ENCODE results near the gene TSSC4. TPM values are rescaled to one million over a fixed set of nuclear protein-coding genes. Genes with fewer than 3 reads are reported as not detected.

The TSSC4 gene
- total and polyA plus RNA-seq, 7 donors = 43.7 to 60.1 (median 49.6) TPM

DNA sequence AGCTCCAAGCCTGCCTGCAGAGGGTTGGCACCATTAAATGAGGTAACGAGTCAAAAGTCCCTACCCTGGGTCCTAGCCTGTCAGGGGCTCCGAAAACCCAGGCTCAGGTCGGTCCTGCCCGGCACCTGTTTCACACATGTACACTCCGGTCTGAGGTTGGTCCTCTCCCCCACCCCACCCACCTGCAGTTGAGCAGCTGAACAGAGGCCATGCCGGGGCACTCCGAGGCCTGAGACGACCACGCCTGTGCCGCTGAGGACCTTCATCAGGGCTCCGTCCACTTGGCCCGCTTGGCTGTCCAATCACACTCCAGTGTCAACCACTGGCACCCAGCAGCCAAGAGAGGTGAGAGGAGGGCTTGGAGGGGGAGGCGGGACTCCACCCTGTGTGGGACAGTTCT lies 1.6 kb downstream of the TSSC4 start:
- peak overlapping the region in 1 of 4 donors; percentile 88 for H3K4me3 ChIP-seq
- 87 to 92% methylated on average over 13 of the region's 13 CpGs for WGBS, 2 donors
- peak overlapping the region in 1 of 4 donors; percentile 99 for H3K27ac ChIP-seq
- intact Hi-C loops (cut with DNase I) = loop anchor here (5.0 to 10.0 kb wide), 3 partner anchors 95 to 647 kb away; partner anchors contain the start of gene IFITM10
- DNase-seq = no peak
- H3K27me3 ChIP-seq = no peaks in the 10 kb centered on the region
- H3K9me3 ChIP-seq = no peaks in the 10 kb centered on the region
- peaks cover 12 to 47% (median 26%) of the 10 kb centered on the region in 4 donors for H3K36me3 ChIP-seq
- TF ChIP-seq, protein P1, sequence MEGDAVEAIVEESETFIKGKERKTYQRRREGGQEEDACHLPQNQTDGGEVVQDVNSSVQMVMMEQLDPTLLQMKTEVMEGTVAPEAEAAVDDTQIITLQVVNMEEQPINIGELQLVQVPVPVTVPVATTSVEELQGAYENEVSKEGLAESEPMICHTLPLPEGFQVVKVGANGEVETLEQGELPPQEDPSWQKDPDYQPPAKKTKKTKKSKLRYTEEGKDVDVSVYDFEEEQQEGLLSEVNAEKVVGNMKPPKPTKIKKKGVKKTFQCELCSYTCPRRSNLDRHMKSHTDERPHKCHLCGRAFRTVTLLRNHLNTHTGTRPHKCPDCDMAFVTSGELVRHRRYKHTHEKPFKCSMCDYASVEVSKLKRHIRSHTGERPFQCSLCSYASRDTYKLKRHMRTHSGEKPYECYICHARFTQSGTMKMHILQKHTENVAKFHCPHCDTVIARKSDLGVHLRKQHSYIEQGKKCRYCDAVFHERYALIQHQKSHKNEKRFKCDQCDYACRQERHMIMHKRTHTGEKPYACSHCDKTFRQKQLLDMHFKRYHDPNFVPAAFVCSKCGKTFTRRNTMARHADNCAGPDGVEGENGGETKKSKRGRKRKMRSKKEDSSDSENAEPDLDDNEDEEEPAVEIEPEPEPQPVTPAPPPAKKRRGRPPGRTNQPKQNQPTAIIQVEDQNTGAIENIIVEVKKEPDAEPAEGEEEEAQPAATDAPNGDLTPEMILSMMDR (IDR thresholded peaks at IDR 0.05) = no peak
- no peak for TF ChIP-seq EP300 (IDR thresholded peaks at IDR 0.05)
- TF ChIP-seq POLR2AphosphoS5 (IDR thresholded peaks at IDR 0.05) = no peak
- no peak for TF ChIP-seq POLR2A (IDR thresholded peaks at IDR 0.05)
- H3K4me1 ChIP-seq = peaks cover 0 to 31% (median 28%) of the 10 kb centered on the region in 4 donors

DNA sequence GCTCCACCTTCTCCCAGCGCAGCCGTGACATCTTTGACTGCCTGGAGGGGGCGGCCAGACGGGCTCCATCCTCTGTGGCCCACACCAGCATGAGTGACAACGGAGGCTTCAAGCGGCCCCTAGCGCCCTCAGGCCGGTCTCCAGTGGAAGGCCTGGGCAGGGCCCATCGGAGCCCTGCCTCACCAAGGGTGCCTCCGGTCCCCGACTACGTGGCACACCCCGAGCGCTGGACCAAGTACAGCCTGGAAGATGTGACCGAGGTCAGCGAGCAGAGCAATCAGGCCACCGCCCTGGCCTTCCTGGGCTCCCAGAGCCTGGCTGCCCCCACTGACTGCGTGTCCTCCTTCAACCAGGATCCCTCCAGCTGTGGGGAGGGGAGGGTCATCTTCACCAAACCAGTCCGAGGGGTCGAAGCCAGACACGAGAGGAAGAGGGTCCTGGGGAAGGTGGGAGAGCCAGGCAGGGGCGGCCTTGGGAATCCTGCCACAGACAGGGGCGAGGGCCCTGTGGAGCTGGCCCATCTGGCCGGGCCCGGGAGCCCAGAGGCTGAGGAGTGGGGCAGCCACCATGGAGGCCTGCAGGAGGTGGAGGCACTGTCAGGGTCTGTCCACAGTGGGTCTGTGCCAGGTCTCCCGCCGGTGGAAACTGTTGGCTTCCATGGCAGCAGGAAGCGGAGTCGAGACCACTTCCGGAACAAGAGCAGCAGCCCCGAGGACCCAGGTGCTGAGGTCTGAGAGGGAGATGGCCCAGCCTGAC lies 2.5 kb downstream of the TSSC4 start:
- intact Hi-C loops (cut with DNase I) = loop anchor here (5.0 to 10.0 kb wide), 3 partner anchors 96 to 648 kb away; partner anchors contain the start of gene IFITM10
- Histone ChIP-seq H3K36me3 (peaks cover 8 to 37% (median 20%) of the 10 kb centered on the region in 4 donors), H3K4me1 (peaks cover 0 to 31% (median 28%) of the 10 kb centered on the region in 4 donors), H3K4me3 (no peak overlapping the region), H3K27ac (no peak overlapping the region), H3K27me3 (no peaks in the 10 kb centered on the region), H3K9me3 (no peaks in the 10 kb centered on the region)
- DNase-seq = no peak
- WGBS, 2 donors = 90% methylated on average over 31 of the region's 31 CpGs
- TF ChIP-seq EP300 (IDR thresholded peaks at IDR 0.05) (no peak), POLR2AphosphoS5 (IDR thresholded peaks at IDR 0.05) (no peak), POLR2A (IDR thresholded peaks at IDR 0.05) (no peak)
- TF ChIP-seq, protein P1 (IDR thresholded peaks at IDR 0.05) = no peak

DNA sequence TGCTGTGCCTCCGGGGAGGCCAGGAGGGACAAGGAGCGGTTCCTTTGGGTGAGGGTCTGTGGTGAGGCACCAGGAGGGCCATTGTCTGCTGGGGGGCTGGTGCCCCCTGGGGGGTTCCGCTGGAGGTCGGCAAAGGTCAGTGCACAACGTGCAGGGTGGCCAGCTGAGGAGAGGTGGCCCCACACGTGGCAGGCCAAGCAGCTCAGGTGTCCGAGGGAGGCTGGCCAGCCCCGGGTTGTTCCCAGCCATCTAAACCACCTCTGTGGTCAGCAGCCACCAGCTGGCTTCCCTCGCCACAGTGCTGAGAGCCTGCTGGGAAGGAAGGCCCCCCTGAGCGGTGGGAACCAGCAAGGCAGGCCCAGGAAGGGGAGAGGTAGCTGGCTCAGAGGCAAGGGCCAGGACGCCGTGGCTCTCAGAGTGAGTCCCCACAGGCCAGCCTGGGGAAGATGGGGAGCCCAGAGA lies 4.2 kb downstream of the TSSC4 start:
- 70 to 81% methylated on average over 12 of the region's 12 CpGs for WGBS, 2 donors

DNA sequence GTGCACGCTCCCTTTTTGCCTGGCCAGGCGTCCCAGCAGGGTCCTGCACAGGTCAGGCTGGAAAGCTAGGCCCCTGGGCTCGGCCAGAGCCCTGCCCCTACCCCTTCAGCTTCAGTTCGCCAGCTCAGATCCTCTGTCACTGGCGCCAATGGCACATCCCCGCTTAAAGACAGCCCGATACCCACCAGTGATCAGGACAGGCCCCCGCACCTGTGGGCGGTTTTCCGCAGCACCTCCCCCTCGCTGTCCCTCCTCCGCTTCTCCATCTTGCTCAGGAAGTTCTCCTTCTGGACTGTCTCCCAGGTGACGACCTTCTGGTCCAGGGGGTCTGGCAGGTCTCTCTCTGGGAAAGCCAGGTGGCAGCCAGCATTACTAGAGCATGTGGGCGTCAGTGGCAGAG lies 5.9 kb downstream of the TSSC4 start:
- Histone ChIP-seq H3K4me3 (no peak overlapping the region), H3K4me1 (peaks cover 0 to 16% (median 9%) of the 10 kb centered on the region in 4 donors), H3K36me3 (peaks cover 8 to 28% (median 15%) of the 10 kb centered on the region in 4 donors), H3K9me3 (no peaks in the 10 kb centered on the region), H3K27ac (no peak overlapping the region), H3K27me3 (no peaks in the 10 kb centered on the region)
- TF ChIP-seq POLR2A (IDR thresholded peaks at IDR 0.05) (no peak), EP300 (IDR thresholded peaks at IDR 0.05) (no peak), POLR2AphosphoS5 (IDR thresholded peaks at IDR 0.05) (no peak)
- TF ChIP-seq, protein P1 (IDR thresholded peaks at IDR 0.05) = no peak
- 80 to 91% methylated on average over 14 of the region's 14 CpGs for WGBS, 2 donors
- intact Hi-C loops (cut with DNase I) = loop anchor here (10.0 kb wide), 2 partner anchors 542 to 652 kb away; partner anchors contain the start of gene IFITM10
- DNase-seq = no peak

More for the DNA sequence above, 4.2 kb downstream of the TSSC4 start:
- Histone ChIP-seq H3K27me3 (no peaks in the 10 kb centered on the region), H3K4me1 (peaks cover 0 to 20% (median 15%) of the 10 kb centered on the region in 4 donors), H3K36me3 (peaks cover 8 to 28% (median 15%) of the 10 kb centered on the region in 4 donors), H3K4me3 (no peak overlapping the region), H3K27ac (no peak overlapping the region), H3K9me3 (no peaks in the 10 kb centered on the region)
- intact Hi-C loops (cut with DNase I) = loop anchor here (5.0 to 10.0 kb wide), 3 partner anchors 97 to 650 kb away; partner anchors contain the start of gene IFITM10
- no peak for DNase-seq
- TF ChIP-seq POLR2AphosphoS5 (IDR thresholded peaks at IDR 0.05) = peak in 1 of 4 donors; percentile 5
- TF ChIP-seq EP300 (IDR thresholded peaks at IDR 0.05) = no peak

DNA sequence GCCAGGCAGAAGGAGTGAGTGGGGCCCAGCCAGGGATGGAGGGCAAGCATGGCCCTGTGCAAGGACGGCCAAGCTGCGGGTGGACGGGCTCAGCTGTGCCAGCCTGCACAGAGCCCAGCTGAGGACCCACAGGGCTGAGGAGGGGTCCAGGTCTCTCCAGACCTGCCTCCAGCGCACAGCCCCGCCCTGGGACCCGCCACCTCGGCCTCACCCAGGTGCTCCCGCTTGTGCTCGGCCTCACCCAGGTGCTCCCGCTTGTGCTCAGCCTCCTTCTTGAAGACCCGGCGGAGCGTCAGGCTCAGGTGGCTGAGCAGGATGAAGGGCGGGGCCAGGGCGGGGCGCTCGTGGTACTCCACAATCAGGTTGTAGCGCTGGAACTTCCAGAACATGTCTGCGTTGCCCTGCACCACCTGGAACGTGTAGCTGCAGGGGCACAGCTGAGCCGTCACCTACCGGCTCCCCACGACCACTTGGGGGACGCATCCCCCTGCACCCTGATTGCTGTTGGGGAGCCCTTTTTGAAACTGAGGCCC lies 6.4 kb downstream of the TSSC4 start:
- TF ChIP-seq, protein P1 (IDR thresholded peaks at IDR 0.05) = no peak
- no peak for DNase-seq
- intact Hi-C loops (cut with DNase I) = loop anchor here (10.0 kb wide), 2 partner anchors 542 to 652 kb away; partner anchors contain the start of gene IFITM10
- WGBS, 2 donors = 26 to 77% methylated on average over 24 of the region's 24 CpGs
- Histone ChIP-seq H3K27me3 (no peaks in the 10 kb centered on the region), H3K27ac (no peak overlapping the region), H3K4me1 (peaks cover 0 to 11% (median 4%) of the 10 kb centered on the region in 4 donors), H3K36me3 (peaks cover 8 to 27% (median 15%) of the 10 kb centered on the region in 4 donors), H3K4me3 (no peak overlapping the region), H3K9me3 (no peaks in the 10 kb centered on the region)
